Mesothelial cell of epicardium (in vitro differentiated cells): ENCODE results near the gene ARHGAP1. TPM values are rescaled to one million over a fixed set of nuclear protein-coding genes. Genes with fewer than 3 reads are reported as not detected.

Experiments used
- DNase-seq, 2 experiments: peaks; one replicate each; pipeline ENCODE4 v3.0.0; 2021; ENCODE audit warnings: low spot score in 2 of 2; ENCODE audit not compliant: unreplicated experiment in 2 of 2
- H3K27ac Mint-ChIP-seq: 2 replicates; pipeline ENCODE4 v1.8.0; 2021; ENCODE audit warnings: mixed read lengths
- H3K27me3 Mint-ChIP-seq: 2 replicates; pipeline ENCODE4 v1.8.0; 2021; ENCODE audit warnings: low read depth, mixed read lengths
- H3K36me3 Mint-ChIP-seq: 2 replicates; pipeline ENCODE4 v1.8.0; 2021; ENCODE audit warnings: mixed read lengths
- H3K4me1 Mint-ChIP-seq: 2 replicates; pipeline ENCODE4 v1.8.0; 2021; ENCODE audit warnings: mixed read lengths
- H3K4me3 Mint-ChIP-seq: 2 replicates; pipeline ENCODE4 v1.8.0; 2021; ENCODE audit warnings: mild to moderate bottlenecking, moderate library complexity, mixed read lengths
- H3K9me3 Mint-ChIP-seq: 2 replicates; pipeline ENCODE4 v1.8.0; 2021; ENCODE audit warnings: mixed read lengths
- CTCF ChIP-seq: fragments of 200-600 bp; sonication (generic); IDR thresholded peaks from one replicate; pipeline ENCODE4 v1.5.0; 2021; ENCODE audit warnings: antibody characterized with exemption; ENCODE audit not compliant: unreplicated experiment
- total RNA-seq: library from RNA; stranded (reverse); gene quantifications from 3 replicates; pipeline ENCODE4 v1.2.1, GENCODE V29; 2021

ARHGAP1 gene
- total RNA-seq, 1 donor from 2014 or later = 49.4 TPM

- H3K9me3 Mint-ChIP-seq = no peaks in the 10 kb centered on the region
- no peaks in the 10 kb centered on the region for H3K27me3 Mint-ChIP-seq
- no peak for DNase-seq
- H3K27ac Mint-ChIP-seq = no peak overlapping the region
- no peaks in the 10 kb centered on the region for H3K36me3 Mint-ChIP-seq
- H3K4me1 Mint-ChIP-seq = no peaks in the 10 kb centered on the region
- H3K4me3 Mint-ChIP-seq = no peak overlapping the region
- TF ChIP-seq CTCF = no peak
These were observed 27.7 kb upstream of the ARHGAP1 start for GRCh38 chr11:46727952-46728658.

- no peak for TF ChIP-seq CTCF
- Mint-ChIP-seq H3K4me1 (no peaks in the 10 kb centered on the region), H3K4me3 (no peak overlapping the region), H3K9me3 (no peaks in the 10 kb centered on the region), H3K36me3 (no peaks in the 10 kb centered on the region), H3K27me3 (no peaks in the 10 kb centered on the region), H3K27ac (no peak overlapping the region)
- DNase-seq = no peak
These were observed 25.9 kb upstream of the ARHGAP1 start for GRCh38 chr11:46726206-46726862.

- no peaks in the 10 kb centered on the region for H3K9me3 Mint-ChIP-seq
- H3K36me3 Mint-ChIP-seq = no peaks in the 10 kb centered on the region
- H3K27ac Mint-ChIP-seq = no peak overlapping the region
- H3K4me1 Mint-ChIP-seq = no peaks in the 10 kb centered on the region
- H3K4me3 Mint-ChIP-seq = no peak overlapping the region
- DNase-seq = no peak
- no peak for TF ChIP-seq CTCF
- H3K27me3 Mint-ChIP-seq = no peaks in the 10 kb centered on the region
These were observed 25.2 kb upstream of the ARHGAP1 start for GRCh38 chr11:46725338-46726205.

- Mint-ChIP-seq H3K27me3 (no peaks in the 10 kb centered on the region), H3K36me3 (no peaks in the 10 kb centered on the region), H3K9me3 (no peaks in the 10 kb centered on the region), H3K27ac (no peak overlapping the region), H3K4me1 (no peaks in the 10 kb centered on the region), H3K4me3 (no peak overlapping the region)
- no peak for TF ChIP-seq CTCF
- DNase-seq = no peak
These were observed 23.7 kb upstream of the ARHGAP1 start for GRCh38 chr11:46724088-46724487.

- no peaks in the 10 kb centered on the region for H3K4me1 Mint-ChIP-seq
- no peak overlapping the region for H3K27ac Mint-ChIP-seq
- H3K4me3 Mint-ChIP-seq = no peak overlapping the region
- H3K9me3 Mint-ChIP-seq = no peaks in the 10 kb centered on the region
- no peaks in the 10 kb centered on the region for H3K36me3 Mint-ChIP-seq
- no peak for TF ChIP-seq CTCF
- no peaks in the 10 kb centered on the region for H3K27me3 Mint-ChIP-seq
- no peak for DNase-seq
These were observed 22.9 kb upstream of the ARHGAP1 start for GRCh38 chr11:46723359-46723680.
